HEK293 (cell line): ENCODE results near the gene AGBL2.

Experiments
- CTCF ChIP-seq: fragments of 450-650 bp; formaldehyde crosslinking; IDR thresholded peaks from 2 replicates; pipeline ENCODE4 v1.5.1; 2016; ENCODE audit warnings: missing biosample characterization, missing genetic modification characterization
- TSHZ1 ChIP-seq: fragments of 450-650 bp; formaldehyde crosslinking; IDR thresholded peaks from 2 replicates; pipeline ENCODE4 v1.5.1; 2016; ENCODE audit warnings: missing biosample characterization, missing genetic modification characterization, borderline replicate concordance
- ZNF639 ChIP-seq: fragments of 450-650 bp; formaldehyde crosslinking; IDR thresholded peaks from 2 replicates; pipeline ENCODE4 v1.5.1; 2016; ENCODE audit warnings: missing biosample characterization, missing genetic modification characterization

- no peak for TF ChIP-seq CTCF (tag by site-specific recombination)
- TF ChIP-seq ZNF639 (tag by site-specific recombination) = no peak
- no peak for TF ChIP-seq TSHZ1 (tag by site-specific recombination)
Measured at GRCh38 chr11:47611348-47611794, 103.8 kb downstream of the AGBL2 start.
